ENCODE measurements around the gene UNC80. TPM values are rescaled to one million over a fixed set of nuclear protein-coding genes. Genes with fewer than 3 reads are reported as not detected.

UNC80 gene
- total RNA-seq, 1 donor from 2014 or later = not detected

- intact Hi-C loops (cut with micrococcal nuclease) = no loop called here
- Mint-ChIP-seq H3K4me3 (no peak overlapping the region), H3K27ac (no peak overlapping the region), H3K4me1 (ENCODE audit: low read depth) (no peaks in the 10 kb centered on the region), H3K36me3 (ENCODE audit: low read depth) (no peaks in the 10 kb centered on the region), H3K9me3 (no peaks in the 10 kb centered on the region), H3K27me3 (ENCODE audit: insufficient read depth) (peaks cover 2% of the 10 kb centered on the region)
- no peak for DNase-seq (ENCODE audit: low spot score)
Measured at GRCh38 chr2:209878701-209879100, 107.1 kb downstream of the UNC80 start.

GRCh38 chr2:209900638-209901037, 129.0 kb downstream of the UNC80 start:
- intact Hi-C loops (cut with micrococcal nuclease) = no loop called here
- no peak overlapping the region for H3K4me3 Mint-ChIP-seq
- no peaks in the 10 kb centered on the region for H3K36me3 Mint-ChIP-seq (ENCODE audit: low read depth)
- peaks cover 4% of the 10 kb centered on the region for H3K27me3 Mint-ChIP-seq (ENCODE audit: insufficient read depth)
- no peaks in the 10 kb centered on the region for H3K9me3 Mint-ChIP-seq
- DNase-seq (ENCODE audit: low spot score) = no peak
- no peaks in the 10 kb centered on the region for H3K4me1 Mint-ChIP-seq (ENCODE audit: low read depth)
- no peak overlapping the region for H3K27ac Mint-ChIP-seq

GRCh38 chr2:209901172-209901571, 129.5 kb downstream of the UNC80 start:
- DNase-seq (ENCODE audit: low spot score) = no peak
- no peaks in the 10 kb centered on the region for H3K36me3 Mint-ChIP-seq (ENCODE audit: low read depth)
- no peak overlapping the region for H3K27ac Mint-ChIP-seq
- peaks cover 4% of the 10 kb centered on the region for H3K27me3 Mint-ChIP-seq (ENCODE audit: insufficient read depth)
- H3K4me1 Mint-ChIP-seq (ENCODE audit: low read depth) = no peaks in the 10 kb centered on the region
- no peak overlapping the region for H3K4me3 Mint-ChIP-seq
- intact Hi-C loops (cut with micrococcal nuclease) = no loop called here
- no peaks in the 10 kb centered on the region for H3K9me3 Mint-ChIP-seq

GRCh38 chr2:209905691-209906090, 134.1 kb downstream of the UNC80 start:
- intact Hi-C loops (cut with micrococcal nuclease) = no loop called here
- H3K27me3 Mint-ChIP-seq (ENCODE audit: insufficient read depth) = no peaks in the 10 kb centered on the region
- H3K27ac Mint-ChIP-seq = no peak overlapping the region
- H3K4me1 Mint-ChIP-seq (ENCODE audit: low read depth) = no peaks in the 10 kb centered on the region
- DNase-seq (ENCODE audit: low spot score) = no peak
- no peaks in the 10 kb centered on the region for H3K36me3 Mint-ChIP-seq (ENCODE audit: low read depth)
- H3K4me3 Mint-ChIP-seq = no peak overlapping the region
- no peaks in the 10 kb centered on the region for H3K9me3 Mint-ChIP-seq

GRCh38 chr2:209907746-209908145, 136.1 kb downstream of the UNC80 start:
- no peak overlapping the region for H3K4me3 Mint-ChIP-seq
- intact Hi-C loops (cut with micrococcal nuclease) = no loop called here
- H3K4me1 Mint-ChIP-seq (ENCODE audit: low read depth) = no peaks in the 10 kb centered on the region
- H3K27me3 Mint-ChIP-seq (ENCODE audit: insufficient read depth) = no peaks in the 10 kb centered on the region
- H3K9me3 Mint-ChIP-seq = no peaks in the 10 kb centered on the region
- no peak for DNase-seq (ENCODE audit: low spot score)
- no peak overlapping the region for H3K27ac Mint-ChIP-seq
- no peaks in the 10 kb centered on the region for H3K36me3 Mint-ChIP-seq (ENCODE audit: low read depth)

- DNase-seq (ENCODE audit: low spot score) = no peak
- H3K4me1 Mint-ChIP-seq (ENCODE audit: low read depth) = no peaks in the 10 kb centered on the region
- H3K4me3 Mint-ChIP-seq = no peak overlapping the region
- no peak overlapping the region for H3K27ac Mint-ChIP-seq
- H3K27me3 Mint-ChIP-seq (ENCODE audit: insufficient read depth) = no peaks in the 10 kb centered on the region
- no peaks in the 10 kb centered on the region for H3K9me3 Mint-ChIP-seq
- no peaks in the 10 kb centered on the region for H3K36me3 Mint-ChIP-seq (ENCODE audit: low read depth)
- intact Hi-C loops (cut with micrococcal nuclease) = no loop called here
Measured at GRCh38 chr2:209908511-209908910, 136.9 kb downstream of the UNC80 start.

GRCh38 chr2:209911486-209911885, 139.9 kb downstream of the UNC80 start:
- DNase-seq (ENCODE audit: low spot score) = no peak

GRCh38 chr2:209913786-209914345, 142.2 kb downstream of the UNC80 start:
- Mint-ChIP-seq H3K4me3 (no peak overlapping the region), H3K27me3 (ENCODE audit: insufficient read depth) (no peaks in the 10 kb centered on the region), H3K27ac (no peak overlapping the region), H3K36me3 (ENCODE audit: low read depth) (no peaks in the 10 kb centered on the region), H3K9me3 (no peaks in the 10 kb centered on the region), H3K4me1 (ENCODE audit: low read depth) (no peaks in the 10 kb centered on the region)
- intact Hi-C loops (cut with micrococcal nuclease) = no loop called here
- no peak for DNase-seq (ENCODE audit: low spot score)

More at GRCh38 chr2:209911486-209911885, 139.9 kb downstream of the UNC80 start:
- Mint-ChIP-seq H3K36me3 (ENCODE audit: low read depth) (no peaks in the 10 kb centered on the region), H3K27me3 (ENCODE audit: insufficient read depth) (no peaks in the 10 kb centered on the region), H3K4me3 (no peak overlapping the region), H3K9me3 (no peaks in the 10 kb centered on the region), H3K4me1 (ENCODE audit: low read depth) (no peaks in the 10 kb centered on the region), H3K27ac (no peak overlapping the region)
- intact Hi-C loops (cut with micrococcal nuclease) = no loop called here

- no peaks in the 10 kb centered on the region for H3K4me1 Mint-ChIP-seq (ENCODE audit: low read depth)
- no peaks in the 10 kb centered on the region for H3K9me3 Mint-ChIP-seq
- no peak overlapping the region for H3K27ac Mint-ChIP-seq
- intact Hi-C loops (cut with micrococcal nuclease) = no loop called here
- H3K27me3 Mint-ChIP-seq (ENCODE audit: insufficient read depth) = no peaks in the 10 kb centered on the region
- H3K36me3 Mint-ChIP-seq (ENCODE audit: low read depth) = no peaks in the 10 kb centered on the region
- no peak for DNase-seq (ENCODE audit: low spot score)
- H3K4me3 Mint-ChIP-seq = no peak overlapping the region
Measured at GRCh38 chr2:209917154-209917771, 145.6 kb downstream of the UNC80 start.

- intact Hi-C loops (cut with micrococcal nuclease) = no loop called here
- DNase-seq (ENCODE audit: low spot score) = no peak
- H3K9me3 Mint-ChIP-seq = no peaks in the 10 kb centered on the region
- no peaks in the 10 kb centered on the region for H3K4me1 Mint-ChIP-seq (ENCODE audit: low read depth)
- H3K4me3 Mint-ChIP-seq = no peak overlapping the region
- H3K27ac Mint-ChIP-seq = no peak overlapping the region
- no peaks in the 10 kb centered on the region for H3K36me3 Mint-ChIP-seq (ENCODE audit: low read depth)
- H3K27me3 Mint-ChIP-seq (ENCODE audit: insufficient read depth) = no peaks in the 10 kb centered on the region
Measured at GRCh38 chr2:209918251-209918650, 146.6 kb downstream of the UNC80 start.

GRCh38 chr2:209922116-209922515, 150.5 kb downstream of the UNC80 start:
- intact Hi-C loops (cut with micrococcal nuclease) = no loop called here
- DNase-seq (ENCODE audit: low spot score) = no peak
- H3K4me3 Mint-ChIP-seq = no peak overlapping the region
- no peak overlapping the region for H3K27ac Mint-ChIP-seq
- H3K4me1 Mint-ChIP-seq (ENCODE audit: low read depth) = no peaks in the 10 kb centered on the region
- H3K27me3 Mint-ChIP-seq (ENCODE audit: insufficient read depth) = peaks cover 3% of the 10 kb centered on the region
- H3K9me3 Mint-ChIP-seq = no peaks in the 10 kb centered on the region
- H3K36me3 Mint-ChIP-seq (ENCODE audit: low read depth) = no peaks in the 10 kb centered on the region

GRCh38 chr2:209929369-209929768, 157.7 kb downstream of the UNC80 start:
- Mint-ChIP-seq H3K9me3 (no peaks in the 10 kb centered on the region), H3K27ac (no peak overlapping the region), H3K27me3 (ENCODE audit: insufficient read depth) (peaks cover 5% of the 10 kb centered on the region), H3K4me3 (no peak overlapping the region), H3K4me1 (ENCODE audit: low read depth) (no peaks in the 10 kb centered on the region), H3K36me3 (ENCODE audit: low read depth) (no peaks in the 10 kb centered on the region)
- intact Hi-C loops (cut with micrococcal nuclease) = no loop called here
- DNase-seq (ENCODE audit: low spot score) = no peak

- Mint-ChIP-seq H3K27ac (no peak overlapping the region), H3K27me3 (ENCODE audit: insufficient read depth) (peaks cover 2% of the 10 kb centered on the region), H3K36me3 (ENCODE audit: low read depth) (no peaks in the 10 kb centered on the region), H3K4me3 (no peak overlapping the region), H3K4me1 (ENCODE audit: low read depth) (no peaks in the 10 kb centered on the region), H3K9me3 (no peaks in the 10 kb centered on the region)
- DNase-seq (ENCODE audit: low spot score) = no peak
- intact Hi-C loops (cut with micrococcal nuclease) = no loop called here
Measured at GRCh38 chr2:209933499-209934483, 162.2 kb downstream of the UNC80 start.
